Breast epithelium (tissue), 3 donors: Measurements from ENCODE around the gene ALMS1.

Experiments used
- POLR2AphosphoS5 ChIP-seq, 3 donors: sonication (generic); formaldehyde crosslinking; IDR thresholded peaks; one replicate each; pipeline ENCODE4 v1.6.1; 2017; ENCODE audit warnings: antibody characterized with exemption in 3 of 3
- TF ChIP-seq, protein P1 (sequence below), 3 donors: fragments of 450-650 bp; IDR thresholded peaks; one replicate each; pipeline ENCODE4 v1.5.1; 2016 to 2017; ENCODE audit warnings: antibody characterized with exemption in 3 of 3, mild to moderate bottlenecking in 3 of 3, moderate library complexity in 3 of 3

DNA sequence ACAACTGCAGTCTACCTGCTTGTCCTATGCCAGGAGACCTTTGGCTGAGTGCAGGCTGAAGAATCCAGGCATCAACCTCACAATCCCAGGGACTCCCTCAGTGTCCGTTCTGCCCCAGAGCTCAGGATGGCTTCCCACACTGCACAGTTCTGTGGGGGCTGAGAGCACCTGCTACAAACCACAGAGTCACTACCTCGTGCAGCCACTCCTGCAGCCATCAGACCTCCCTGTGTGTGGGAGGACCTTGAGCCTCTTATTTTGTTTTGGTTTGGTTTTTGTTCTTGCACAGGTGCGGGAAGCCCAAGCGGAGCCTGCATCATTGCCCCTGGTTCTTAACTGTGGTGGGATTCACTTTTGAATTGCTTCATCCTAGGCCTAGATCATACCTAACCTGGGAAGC lies 225.6 kb downstream of the ALMS1 start:
- TF ChIP-seq, protein P1, sequence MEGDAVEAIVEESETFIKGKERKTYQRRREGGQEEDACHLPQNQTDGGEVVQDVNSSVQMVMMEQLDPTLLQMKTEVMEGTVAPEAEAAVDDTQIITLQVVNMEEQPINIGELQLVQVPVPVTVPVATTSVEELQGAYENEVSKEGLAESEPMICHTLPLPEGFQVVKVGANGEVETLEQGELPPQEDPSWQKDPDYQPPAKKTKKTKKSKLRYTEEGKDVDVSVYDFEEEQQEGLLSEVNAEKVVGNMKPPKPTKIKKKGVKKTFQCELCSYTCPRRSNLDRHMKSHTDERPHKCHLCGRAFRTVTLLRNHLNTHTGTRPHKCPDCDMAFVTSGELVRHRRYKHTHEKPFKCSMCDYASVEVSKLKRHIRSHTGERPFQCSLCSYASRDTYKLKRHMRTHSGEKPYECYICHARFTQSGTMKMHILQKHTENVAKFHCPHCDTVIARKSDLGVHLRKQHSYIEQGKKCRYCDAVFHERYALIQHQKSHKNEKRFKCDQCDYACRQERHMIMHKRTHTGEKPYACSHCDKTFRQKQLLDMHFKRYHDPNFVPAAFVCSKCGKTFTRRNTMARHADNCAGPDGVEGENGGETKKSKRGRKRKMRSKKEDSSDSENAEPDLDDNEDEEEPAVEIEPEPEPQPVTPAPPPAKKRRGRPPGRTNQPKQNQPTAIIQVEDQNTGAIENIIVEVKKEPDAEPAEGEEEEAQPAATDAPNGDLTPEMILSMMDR (IDR thresholded peaks at IDR 0.05) = no peak
- TF ChIP-seq POLR2AphosphoS5 (IDR thresholded peaks at IDR 0.05) = no peak
